ENCODE results near the gene CTNNA2.

The CTNNA2 gene

GRCh38 chr2:79512442-79513401 lies at the start of gene CTNNA2:
Gene CTNNA2 (plus strand): TSS chr2:79513051.
- peak; percentile 67 for DNase-seq (ENCODE audit: low read depth, low spot score)

GRCh38 chr2:79487399-79487798 lies 25.5 kb upstream of the CTNNA2 start:
- no peak for DNase-seq (ENCODE audit: low read depth, low spot score)

- peak; percentile 70 for DNase-seq (ENCODE audit: low read depth, low spot score)
Observed at GRCh38 chr2:79511320-79511951, 1.4 kb upstream of the CTNNA2 start.

GRCh38 chr2:79513711-79514110 lies 860 bp downstream of the CTNNA2 start:
- DNase-seq (ENCODE audit: low read depth, low spot score) = no peak

- DNase-seq (ENCODE audit: low read depth, low spot score) = no peak
Observed at GRCh38 chr2:79529636-79530035, 16.8 kb downstream of the CTNNA2 start.

- no peak for DNase-seq (ENCODE audit: low read depth, low spot score)
Observed at GRCh38 chr2:79530443-79530842, 17.6 kb downstream of the CTNNA2 start.

GRCh38 chr2:79547568-79547967 lies 34.7 kb downstream of the CTNNA2 start:
- no peak for DNase-seq (ENCODE audit: low read depth, low spot score)

- no peak for DNase-seq (ENCODE audit: low read depth, low spot score)
Observed at GRCh38 chr2:79552653-79553052, 39.8 kb downstream of the CTNNA2 start.

GRCh38 chr2:79554899-79555298 lies 42.0 kb downstream of the CTNNA2 start:
- DNase-seq (ENCODE audit: low read depth, low spot score) = peak; percentile 52

- no peak for DNase-seq (ENCODE audit: low read depth, low spot score)
Observed at GRCh38 chr2:79564065-79564464, 51.2 kb downstream of the CTNNA2 start.

GRCh38 chr2:79569048-79569447 lies 56.2 kb downstream of the CTNNA2 start:
- no peak for DNase-seq (ENCODE audit: low read depth, low spot score)

- DNase-seq (ENCODE audit: low read depth, low spot score) = no peak
Observed at GRCh38 chr2:79573895-79574674, 61.2 kb downstream of the CTNNA2 start.

GRCh38 chr2:79576451-79576850 lies 63.6 kb downstream of the CTNNA2 start:
- no peak for DNase-seq (ENCODE audit: low read depth, low spot score)

GRCh38 chr2:79578952-79579351 lies 66.1 kb downstream of the CTNNA2 start:
- DNase-seq (ENCODE audit: low read depth, low spot score) = no peak

GRCh38 chr2:79580175-79580574 lies 67.3 kb downstream of the CTNNA2 start:
- DNase-seq (ENCODE audit: low read depth, low spot score) = peak; percentile 41

GRCh38 chr2:79585701-79586433 lies 73.0 kb downstream of the CTNNA2 start:
- DNase-seq (ENCODE audit: low read depth, low spot score) = no peak

- DNase-seq (ENCODE audit: low read depth, low spot score) = no peak
Observed at GRCh38 chr2:79591281-79591680, 78.4 kb downstream of the CTNNA2 start.

- no peak for DNase-seq (ENCODE audit: low read depth, low spot score)
Observed at GRCh38 chr2:79593237-79593867, 80.5 kb downstream of the CTNNA2 start.

- no peak for DNase-seq (ENCODE audit: low read depth, low spot score)
Observed at GRCh38 chr2:79596403-79596802, 83.6 kb downstream of the CTNNA2 start.

- no peak for DNase-seq (ENCODE audit: low read depth, low spot score)
Observed at GRCh38 chr2:79604748-79605147, 91.9 kb downstream of the CTNNA2 start.

- DNase-seq (ENCODE audit: low read depth, low spot score) = no peak
Observed at GRCh38 chr2:79611448-79612016, 98.7 kb downstream of the CTNNA2 start.

Measured in ELF-1 (cell line).